ENCODE measurements around the gene SLC39A6. TPM values are rescaled to one million over a fixed set of nuclear protein-coding genes. Genes with fewer than 3 reads are reported as not detected.

SLC39A6 gene
- polyA plus RNA-seq, 2 of the 4 experiments (the other 2 are of a cell fraction) = 49.1 to 68.0 TPM

DNA sequence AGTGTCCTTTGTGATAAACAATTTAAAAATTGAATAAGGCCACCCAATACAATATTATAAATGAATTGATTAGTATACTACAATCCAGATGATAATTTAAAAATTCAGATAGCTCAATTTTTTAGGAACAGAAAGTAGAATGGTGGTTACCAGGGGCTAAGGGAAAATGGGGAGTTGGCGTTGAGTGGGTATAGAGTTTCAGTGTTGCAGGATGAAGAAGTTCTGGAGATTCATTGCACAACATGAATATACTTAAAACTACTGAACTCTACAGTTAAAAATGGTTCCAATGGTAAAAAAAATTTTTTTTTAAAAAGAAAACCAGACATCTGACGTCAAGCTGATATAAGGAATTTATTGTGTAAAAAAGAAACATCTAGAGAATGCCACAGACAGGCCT, 20.9 kb downstream of the SLC39A6 start:
- FAIRE-seq (no peak), DNase-seq (ENCODE audit: low read depth in 1 of 2, low spot score in 1 of 2) (no peak), ATAC-seq (no peak)
- Histone ChIP-seq H3K4me1 (no peaks in the 10 kb centered on the region), H3K4me3 (no peak overlapping the region), H3K27ac (no peak overlapping the region), H3K9me3 (no peaks in the 10 kb centered on the region), H3K4me2 (no peak overlapping the region)
- ChIA-PET POLR2A (no interaction called here), CTCF (interaction anchor here (1.4 kb wide), 1 partner anchor 11 kb away, joined by 3 read pairs; no protein-coding TSS in a partner anchor)
- WGBS (ENCODE audit: missing lambda C conversion rate) = 44% methylated on average over 2 of the region's 2 CpGs
- TF ChIP-seq RAD21 (conservative IDR thresholded peaks at IDR 0.05 in 1 of 2, IDR thresholded peaks at IDR 0.05 in 1 of 2) = no peak
- no peak for TF ChIP-seq CEBPB (IDR thresholded peaks at IDR 0.05)
- TF ChIP-seq FOXS1 (CRISPR knock-in tag; IDR thresholded peaks at IDR 0.05) = no peak
- TF ChIP-seq, protein P1, sequence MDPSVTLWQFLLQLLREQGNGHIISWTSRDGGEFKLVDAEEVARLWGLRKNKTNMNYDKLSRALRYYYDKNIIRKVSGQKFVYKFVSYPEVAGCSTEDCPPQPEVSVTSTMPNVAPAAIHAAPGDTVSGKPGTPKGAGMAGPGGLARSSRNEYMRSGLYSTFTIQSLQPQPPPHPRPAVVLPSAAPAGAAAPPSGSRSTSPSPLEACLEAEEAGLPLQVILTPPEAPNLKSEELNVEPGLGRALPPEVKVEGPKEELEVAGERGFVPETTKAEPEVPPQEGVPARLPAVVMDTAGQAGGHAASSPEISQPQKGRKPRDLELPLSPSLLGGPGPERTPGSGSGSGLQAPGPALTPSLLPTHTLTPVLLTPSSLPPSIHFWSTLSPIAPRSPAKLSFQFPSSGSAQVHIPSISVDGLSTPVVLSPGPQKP (IDR thresholded peaks at IDR 0.05; ENCODE audit: low read depth, low read length) = no peak
- TF ChIP-seq, protein P2, sequence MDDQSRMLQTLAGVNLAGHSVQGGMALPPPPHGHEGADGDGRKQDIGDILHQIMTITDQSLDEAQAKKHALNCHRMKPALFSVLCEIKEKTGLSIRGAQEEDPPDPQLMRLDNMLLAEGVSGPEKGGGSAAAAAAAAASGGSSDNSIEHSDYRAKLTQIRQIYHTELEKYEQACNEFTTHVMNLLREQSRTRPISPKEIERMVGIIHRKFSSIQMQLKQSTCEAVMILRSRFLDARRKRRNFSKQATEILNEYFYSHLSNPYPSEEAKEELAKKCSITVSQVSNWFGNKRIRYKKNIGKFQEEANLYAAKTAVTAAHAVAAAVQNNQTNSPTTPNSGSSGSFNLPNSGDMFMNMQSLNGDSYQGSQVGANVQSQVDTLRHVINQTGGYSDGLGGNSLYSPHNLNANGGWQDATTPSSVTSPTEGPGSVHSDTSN (IDR thresholded peaks at IDR 0.05) = no peak
- no peak for TF ChIP-seq NR3C1 (IDR thresholded peaks at IDR 0.05)
- TF ChIP-seq ESRRA (IDR thresholded peaks at IDR 0.05; ENCODE audit: borderline replicate concordance, low read length) = no peak
- no peak for TF ChIP-seq MYC (IDR thresholded peaks at IDR 0.05; ENCODE audit: borderline replicate concordance, low read length)
- TF ChIP-seq, protein P3, sequence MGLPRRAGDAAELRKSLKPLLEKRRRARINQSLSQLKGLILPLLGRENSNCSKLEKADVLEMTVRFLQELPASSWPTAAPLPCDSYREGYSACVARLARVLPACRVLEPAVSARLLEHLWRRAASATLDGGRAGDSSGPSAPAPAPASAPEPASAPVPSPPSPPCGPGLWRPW (IDR thresholded peaks at IDR 0.05) = no peak
- no peak for TF ChIP-seq SREBF2 (IDR thresholded peaks at IDR 0.05)
- TF ChIP-seq ZFP36 (IDR thresholded peaks at IDR 0.05; ENCODE audit: borderline replicate concordance, partially characterized antibody) = no peak
- TF ChIP-seq, protein P4, sequence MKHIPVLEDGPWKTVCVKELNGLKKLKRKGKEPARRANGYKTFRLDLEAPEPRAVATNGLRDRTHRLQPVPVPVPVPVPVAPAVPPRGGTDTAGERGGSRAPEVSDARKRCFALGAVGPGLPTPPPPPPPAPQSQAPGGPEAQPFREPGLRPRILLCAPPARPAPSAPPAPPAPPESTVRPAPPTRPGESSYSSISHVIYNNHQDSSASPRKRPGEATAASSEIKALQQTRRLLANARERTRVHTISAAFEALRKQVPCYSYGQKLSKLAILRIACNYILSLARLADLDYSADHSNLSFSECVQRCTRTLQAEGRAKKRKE (CRISPR knock-in tag; IDR thresholded peaks at IDR 0.05; ENCODE audit: low read depth) = no peak
- TF ChIP-seq RNF2 (IDR thresholded peaks at IDR 0.05; ENCODE audit: borderline replicate concordance, low read depth) = no peak

DNA sequence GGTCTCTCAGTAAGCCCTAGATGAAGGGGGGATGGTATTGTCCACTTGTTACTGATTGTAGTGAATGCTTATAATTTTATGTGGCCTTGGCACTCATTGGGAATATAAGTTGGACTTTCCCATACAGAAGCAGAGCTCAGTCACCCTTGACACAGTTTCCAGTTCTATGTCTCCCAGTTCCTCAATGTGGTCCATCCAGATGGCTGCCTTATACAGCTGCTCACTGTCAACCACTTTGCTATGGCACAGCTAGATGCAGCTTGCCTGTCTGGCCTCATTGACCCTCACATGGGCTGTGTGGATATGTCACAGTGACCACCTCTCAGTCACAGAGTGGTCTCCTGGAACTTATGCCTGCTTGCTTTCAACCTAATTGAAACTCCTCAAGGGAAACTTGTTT, 21.7 kb downstream of the SLC39A6 start:
- no peak for FAIRE-seq
- no peak overlapping the region for H3K4me2 ChIP-seq
- ChIA-PET CTCF (interaction anchor here (0.7 to 1.4 kb wide), 3 partner anchors 10 to 177 kb away, joined by 3 read pairs; no protein-coding TSS in a partner anchor), POLR2A (no interaction called here)
- no peak for ATAC-seq
- no peak for DNase-seq (ENCODE audit: low read depth in 1 of 2, low spot score in 1 of 2)
- no peak overlapping the region for H3K4me3 ChIP-seq
- TF ChIP-seq RFX5 (IDR thresholded peaks at IDR 0.05) = no peak
- TF ChIP-seq SMC3 (IDR thresholded peaks at IDR 0.05) = no peak
- TF ChIP-seq, protein P3 (IDR thresholded peaks at IDR 0.05) = no peak
- no peak for TF ChIP-seq ESRRA (IDR thresholded peaks at IDR 0.05; ENCODE audit: borderline replicate concordance, low read length)
- TF ChIP-seq, protein P5, sequence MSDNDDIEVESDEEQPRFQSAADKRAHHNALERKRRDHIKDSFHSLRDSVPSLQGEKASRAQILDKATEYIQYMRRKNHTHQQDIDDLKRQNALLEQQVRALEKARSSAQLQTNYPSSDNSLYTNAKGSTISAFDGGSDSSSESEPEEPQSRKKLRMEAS (IDR thresholded peaks at IDR 0.05) = no peak
- TF ChIP-seq POLR2AphosphoS2 (conservative IDR thresholded peaks at IDR 0.05; ENCODE audit: low read length) = no peak
- no peak for TF ChIP-seq HOXB5 (CRISPR knock-in tag; IDR thresholded peaks at IDR 0.05)
- TF ChIP-seq RCOR1 (IDR thresholded peaks at IDR 0.05; ENCODE audit: low read depth, low read length) = no peak
- no peak for TF ChIP-seq CBX8 (IDR thresholded peaks at IDR 0.05)
- no peak for TF ChIP-seq MAZ (IDR thresholded peaks at IDR 0.05; ENCODE audit: borderline replicate concordance, low read depth, low read length)
- TF ChIP-seq RNF2 (IDR thresholded peaks at IDR 0.05; ENCODE audit: borderline replicate concordance, low read depth) = no peak
- TF ChIP-seq POLR2A (IDR thresholded peaks at IDR 0.05; ENCODE audit: low read length) = no peak
- TF ChIP-seq, protein P6, sequence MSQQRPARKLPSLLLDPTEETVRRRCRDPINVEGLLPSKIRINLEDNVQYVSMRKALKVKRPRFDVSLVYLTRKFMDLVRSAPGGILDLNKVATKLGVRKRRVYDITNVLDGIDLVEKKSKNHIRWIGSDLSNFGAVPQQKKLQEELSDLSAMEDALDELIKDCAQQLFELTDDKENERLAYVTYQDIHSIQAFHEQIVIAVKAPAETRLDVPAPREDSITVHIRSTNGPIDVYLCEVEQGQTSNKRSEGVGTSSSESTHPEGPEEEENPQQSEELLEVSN (IDR thresholded peaks at IDR 0.05; ENCODE audit: borderline replicate concordance, low read depth) = no peak
- TF ChIP-seq ZFP36 (IDR thresholded peaks at IDR 0.05; ENCODE audit: borderline replicate concordance, partially characterized antibody) = no peak
- H3K4me1 ChIP-seq = no peaks in the 10 kb centered on the region
- no peaks in the 10 kb centered on the region for H3K9me3 ChIP-seq
- no peak overlapping the region for H3K27ac ChIP-seq

Data from A549 (cell line).